Body of pancreas (tissue), 4 donors: ENCODE measurements around the gene EMILIN1.

Experiments used
- POLR2A ChIP-seq, 3 donors: fragments of 450-650 bp; IDR thresholded peaks; one replicate each; pipeline ENCODE4 v1.6.1; 2016; ENCODE audit warnings: antibody characterized with exemption in 3 of 3, mild to moderate bottlenecking in 2 of 3
- TF ChIP-seq, protein P1 (sequence below), 7 experiments: fragments of 450-650 bp in 4 of 7; fragments of 200-600 bp in 3 of 7; sonication (generic) in 3 of 7; IDR thresholded peaks; one replicate each; pipeline ENCODE4 v1.5.1; 2016 to 2019; ENCODE audit warnings: antibody characterized with exemption in 7 of 7

DNA sequence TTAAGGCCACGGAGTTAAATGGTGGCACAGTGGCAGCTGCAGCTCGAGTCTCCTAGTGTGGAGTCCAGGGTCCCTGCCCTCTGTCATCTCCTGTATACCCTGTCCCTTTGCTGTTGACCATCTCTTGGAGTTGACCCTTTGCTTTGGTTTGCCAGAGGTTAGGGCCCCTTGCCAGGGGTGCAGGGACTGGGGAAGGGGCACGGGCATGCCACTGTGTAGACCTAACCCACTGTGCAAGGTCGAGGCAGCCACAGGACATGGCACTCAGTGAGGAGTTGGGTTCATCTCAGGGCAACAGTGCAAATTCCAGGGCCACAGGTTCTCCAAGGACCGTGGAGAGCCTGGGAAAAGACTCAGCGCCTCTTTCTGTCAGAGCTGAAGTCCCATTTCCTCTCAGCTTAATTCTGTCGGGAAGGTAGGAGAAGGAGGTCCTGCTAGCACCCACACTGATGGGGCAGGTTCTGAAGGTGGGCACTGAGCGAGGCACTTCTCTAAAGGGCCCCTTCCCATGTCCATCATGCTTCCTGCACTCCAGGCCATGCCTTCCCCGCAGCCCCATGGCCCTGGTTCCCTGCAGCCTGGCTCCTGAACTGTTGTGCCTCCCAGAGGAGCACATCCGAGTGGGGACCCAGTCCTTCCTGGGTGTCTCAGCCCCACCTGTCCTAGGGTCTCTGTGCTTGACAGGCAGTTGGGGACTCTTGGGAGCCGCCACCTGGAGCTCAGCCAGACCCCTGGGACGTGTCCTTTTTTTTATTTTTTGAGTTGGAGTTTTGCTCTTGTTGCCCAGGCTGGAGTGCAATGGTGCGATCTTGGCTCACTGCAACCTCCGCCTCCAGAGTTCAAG is 10.9 kb downstream of the EMILIN1 start:
- TF ChIP-seq, protein P1, sequence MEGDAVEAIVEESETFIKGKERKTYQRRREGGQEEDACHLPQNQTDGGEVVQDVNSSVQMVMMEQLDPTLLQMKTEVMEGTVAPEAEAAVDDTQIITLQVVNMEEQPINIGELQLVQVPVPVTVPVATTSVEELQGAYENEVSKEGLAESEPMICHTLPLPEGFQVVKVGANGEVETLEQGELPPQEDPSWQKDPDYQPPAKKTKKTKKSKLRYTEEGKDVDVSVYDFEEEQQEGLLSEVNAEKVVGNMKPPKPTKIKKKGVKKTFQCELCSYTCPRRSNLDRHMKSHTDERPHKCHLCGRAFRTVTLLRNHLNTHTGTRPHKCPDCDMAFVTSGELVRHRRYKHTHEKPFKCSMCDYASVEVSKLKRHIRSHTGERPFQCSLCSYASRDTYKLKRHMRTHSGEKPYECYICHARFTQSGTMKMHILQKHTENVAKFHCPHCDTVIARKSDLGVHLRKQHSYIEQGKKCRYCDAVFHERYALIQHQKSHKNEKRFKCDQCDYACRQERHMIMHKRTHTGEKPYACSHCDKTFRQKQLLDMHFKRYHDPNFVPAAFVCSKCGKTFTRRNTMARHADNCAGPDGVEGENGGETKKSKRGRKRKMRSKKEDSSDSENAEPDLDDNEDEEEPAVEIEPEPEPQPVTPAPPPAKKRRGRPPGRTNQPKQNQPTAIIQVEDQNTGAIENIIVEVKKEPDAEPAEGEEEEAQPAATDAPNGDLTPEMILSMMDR (IDR thresholded peaks at IDR 0.05) = no peak
- TF ChIP-seq POLR2A (IDR thresholded peaks at IDR 0.05) = no peak
